ENCODE results near the gene PORCN.

Gene PORCN

DNA sequence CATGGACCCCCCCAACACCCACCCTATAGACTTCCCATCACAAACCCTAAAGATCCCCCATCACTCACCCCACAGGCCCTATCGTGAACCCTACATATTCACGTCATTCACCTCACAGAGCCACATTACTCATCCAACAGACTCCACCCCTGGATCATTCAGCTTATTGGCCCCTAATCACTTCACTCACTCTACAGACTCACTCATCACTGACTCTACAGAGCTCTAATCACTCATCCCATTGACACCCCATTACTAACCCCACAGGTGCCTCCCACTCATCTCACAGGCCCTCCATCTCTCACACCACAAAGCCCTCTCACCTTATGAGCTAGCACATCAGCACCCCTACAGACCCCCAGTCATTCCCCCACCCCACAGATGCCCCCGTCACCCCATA, 24.4 kb downstream of the PORCN start:
- no peak overlapping the region for H3K4me3 ChIP-seq (ENCODE audit: low read depth, low read length)
- no peak for DNase-seq (ENCODE audit: low read depth)
- TF ChIP-seq, protein P1, sequence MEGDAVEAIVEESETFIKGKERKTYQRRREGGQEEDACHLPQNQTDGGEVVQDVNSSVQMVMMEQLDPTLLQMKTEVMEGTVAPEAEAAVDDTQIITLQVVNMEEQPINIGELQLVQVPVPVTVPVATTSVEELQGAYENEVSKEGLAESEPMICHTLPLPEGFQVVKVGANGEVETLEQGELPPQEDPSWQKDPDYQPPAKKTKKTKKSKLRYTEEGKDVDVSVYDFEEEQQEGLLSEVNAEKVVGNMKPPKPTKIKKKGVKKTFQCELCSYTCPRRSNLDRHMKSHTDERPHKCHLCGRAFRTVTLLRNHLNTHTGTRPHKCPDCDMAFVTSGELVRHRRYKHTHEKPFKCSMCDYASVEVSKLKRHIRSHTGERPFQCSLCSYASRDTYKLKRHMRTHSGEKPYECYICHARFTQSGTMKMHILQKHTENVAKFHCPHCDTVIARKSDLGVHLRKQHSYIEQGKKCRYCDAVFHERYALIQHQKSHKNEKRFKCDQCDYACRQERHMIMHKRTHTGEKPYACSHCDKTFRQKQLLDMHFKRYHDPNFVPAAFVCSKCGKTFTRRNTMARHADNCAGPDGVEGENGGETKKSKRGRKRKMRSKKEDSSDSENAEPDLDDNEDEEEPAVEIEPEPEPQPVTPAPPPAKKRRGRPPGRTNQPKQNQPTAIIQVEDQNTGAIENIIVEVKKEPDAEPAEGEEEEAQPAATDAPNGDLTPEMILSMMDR (IDR thresholded peaks at IDR 0.05; ENCODE audit: insufficient read depth, low read depth, low read length, missing control alignments): no peak

DNA sequence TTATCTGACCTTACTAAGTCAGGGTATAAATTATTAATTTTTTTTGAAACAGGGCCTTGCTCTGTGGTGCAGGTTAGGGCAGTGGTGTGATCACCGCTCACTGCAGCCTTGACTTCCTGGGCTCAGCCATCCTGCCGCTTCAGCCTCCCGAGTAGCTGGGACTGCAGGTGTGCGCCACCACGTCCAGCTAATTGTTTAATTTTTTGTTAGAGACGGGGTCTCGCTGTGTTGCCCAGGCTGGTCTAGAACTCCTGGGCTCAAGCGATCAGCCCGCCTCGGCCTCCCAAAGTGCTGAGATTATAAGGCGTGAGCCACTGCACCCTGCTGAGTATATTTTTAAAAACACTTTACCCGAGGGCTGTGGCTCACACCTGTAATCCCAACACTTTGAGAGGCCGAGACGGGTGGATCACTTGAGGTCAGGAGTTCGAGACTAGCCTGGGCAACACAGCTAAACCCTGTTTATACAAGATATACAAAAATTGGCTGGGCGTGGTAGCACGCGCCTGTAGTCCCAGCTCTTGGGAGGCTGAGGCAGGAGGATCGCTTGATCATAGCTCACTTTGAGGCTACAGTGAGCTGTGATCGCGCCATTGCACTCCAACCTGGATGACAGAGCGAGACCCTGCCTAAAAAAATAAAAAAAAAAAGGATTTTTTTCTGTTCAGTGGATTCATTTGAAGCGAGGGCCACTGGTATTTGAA, 30.0 kb downstream of the PORCN start:
- TF ChIP-seq, protein P1 (IDR thresholded peaks at IDR 0.05; ENCODE audit: insufficient read depth, low read depth, low read length, missing control alignments): no peak
- no peak for DNase-seq (ENCODE audit: low read depth)
- H3K4me3 ChIP-seq (ENCODE audit: low read depth, low read length): peak overlapping the region; percentile 41

DNA sequence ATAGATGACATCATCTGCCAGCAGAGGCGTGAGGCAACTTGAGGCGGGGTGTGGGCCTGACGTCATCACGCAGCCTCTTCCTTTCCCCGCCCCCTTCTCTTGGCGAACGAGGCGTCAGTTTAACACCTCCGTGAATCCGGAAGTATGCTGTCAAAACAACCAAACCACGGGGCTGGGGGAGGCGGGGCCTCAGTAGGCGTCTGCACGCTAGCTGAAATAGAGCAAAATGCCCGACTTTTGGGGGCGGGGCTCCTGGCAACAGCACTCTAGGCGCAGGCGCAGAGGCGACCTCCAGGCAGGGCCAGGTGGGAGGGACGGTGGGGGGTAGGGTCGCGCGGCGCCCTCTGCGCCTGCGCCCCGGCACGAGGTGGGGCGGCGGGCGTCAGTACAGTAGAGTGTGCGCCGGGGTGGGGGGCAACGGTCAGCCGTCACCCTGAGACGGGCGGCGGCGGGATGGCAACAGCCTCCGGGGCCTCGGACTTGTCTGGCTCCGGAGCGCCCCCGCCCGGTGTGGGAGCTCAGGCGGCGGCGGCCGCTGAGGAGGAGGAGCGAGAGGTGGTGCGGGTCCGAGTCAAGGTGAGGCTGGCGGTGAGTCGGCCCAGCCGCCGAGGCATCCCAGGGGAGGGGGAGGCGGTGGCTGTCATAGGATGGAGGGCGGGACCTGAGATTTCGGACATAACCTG, 30.7 kb downstream of the PORCN start, which contains the start of gene TBC1D25:
TBC1D25 (plus strand) TSS at position 370 of the 683 bp plus-strand sequence; CDS start at position 454, 84 bp downstream.
- TF ChIP-seq, protein P1 (IDR thresholded peaks at IDR 0.05; ENCODE audit: insufficient read depth, low read depth, low read length, missing control alignments): peak; percentile 37
- peak within 1 kb of the TSS; percentile 72 for H3K4me3 ChIP-seq (ENCODE audit: low read depth, low read length)
- peak; percentile 98 for DNase-seq (ENCODE audit: low read depth)

DNA sequence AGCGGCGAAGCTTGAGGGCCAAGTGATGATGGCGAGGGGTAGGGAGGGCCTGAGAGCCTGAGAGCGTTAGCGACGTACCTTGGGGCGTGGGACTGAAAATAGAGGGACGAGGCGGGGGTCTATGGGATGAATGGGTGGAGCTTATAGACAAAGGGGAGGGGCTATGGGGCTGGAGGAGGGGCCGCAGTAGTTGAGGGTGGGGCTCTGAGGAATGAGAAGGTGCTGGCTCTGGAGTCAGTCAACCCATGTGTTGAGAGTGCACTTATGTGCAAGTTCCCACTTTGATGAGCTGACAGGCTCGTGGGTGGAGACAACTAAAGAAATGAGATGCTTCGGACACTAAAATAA, 31.2 kb downstream of the PORCN start:
- H3K4me3 ChIP-seq (ENCODE audit: low read depth, low read length): peak overlapping the region; percentile 72
- DNase-seq (ENCODE audit: low read depth): peak; percentile 69

DNA sequence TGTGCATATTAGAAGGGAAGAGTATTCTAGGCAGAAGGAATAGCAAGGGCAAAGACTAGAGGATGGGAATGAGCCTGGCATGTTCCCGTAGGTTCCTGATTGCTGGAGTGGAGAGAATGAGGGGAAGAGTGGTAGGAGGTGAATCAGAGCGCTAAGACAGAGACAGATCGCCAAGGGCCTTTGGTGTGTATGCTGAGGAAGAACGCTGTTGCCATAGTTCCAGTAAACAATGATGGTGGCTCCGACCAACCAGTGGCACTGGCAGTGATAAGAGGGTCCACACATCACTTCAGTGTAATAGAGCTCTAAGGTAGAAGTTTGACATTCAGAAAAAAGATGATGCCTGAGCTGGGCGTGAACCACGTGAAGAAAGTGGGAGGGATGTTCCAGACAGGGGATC, 31.7 kb downstream of the PORCN start:
- TF ChIP-seq, protein P1 (IDR thresholded peaks at IDR 0.05; ENCODE audit: insufficient read depth, low read depth, low read length, missing control alignments): no peak
- peak overlapping the region; percentile 72 for H3K4me3 ChIP-seq (ENCODE audit: low read depth, low read length)
- DNase-seq (ENCODE audit: low read depth): no peak

More for the DNA sequence above, 31.2 kb downstream of the PORCN start:
- TF ChIP-seq, protein P1 (IDR thresholded peaks at IDR 0.05; ENCODE audit: insufficient read depth, low read depth, low read length, missing control alignments): no peak

DNA sequence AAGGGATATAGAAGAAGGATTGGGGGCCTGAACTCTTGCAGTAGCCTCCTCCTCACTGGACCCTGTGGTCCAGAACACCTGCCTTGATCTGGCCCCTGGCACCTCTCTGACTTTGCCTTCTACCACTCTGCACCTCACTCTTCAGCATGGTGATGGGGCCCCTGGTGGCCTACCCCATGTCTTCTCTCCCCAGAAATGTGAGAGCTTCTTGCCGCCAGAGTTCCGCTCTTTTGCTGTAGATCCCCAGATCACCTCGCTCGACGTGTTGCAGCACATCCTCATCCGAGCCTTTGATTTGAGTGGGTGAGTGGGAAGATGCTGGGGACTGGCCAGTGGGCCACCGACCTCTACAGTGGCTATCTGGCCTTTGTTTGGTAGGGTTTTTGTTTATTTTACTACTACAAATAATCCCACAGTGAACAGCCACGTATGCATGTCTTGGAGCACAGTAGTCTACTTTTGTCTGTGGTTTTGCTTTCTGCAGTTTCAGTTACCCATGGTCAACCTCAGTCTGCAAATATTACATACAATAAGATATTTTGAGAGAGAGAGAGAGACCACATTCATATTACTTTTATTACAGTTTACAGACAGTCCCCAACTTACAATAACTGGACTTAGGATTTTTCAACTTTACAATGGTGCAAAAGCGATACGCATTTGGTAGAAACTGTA, 32.5 kb downstream of the PORCN start:
- TF ChIP-seq, protein P1 (IDR thresholded peaks at IDR 0.05; ENCODE audit: insufficient read depth, low read depth, low read length, missing control alignments): no peak
- H3K4me3 ChIP-seq (ENCODE audit: low read depth, low read length): peak overlapping the region; percentile 72
- peak; percentile 68 for DNase-seq (ENCODE audit: low read depth)
